ENCODE data around the gene FRAS1.

DNA sequence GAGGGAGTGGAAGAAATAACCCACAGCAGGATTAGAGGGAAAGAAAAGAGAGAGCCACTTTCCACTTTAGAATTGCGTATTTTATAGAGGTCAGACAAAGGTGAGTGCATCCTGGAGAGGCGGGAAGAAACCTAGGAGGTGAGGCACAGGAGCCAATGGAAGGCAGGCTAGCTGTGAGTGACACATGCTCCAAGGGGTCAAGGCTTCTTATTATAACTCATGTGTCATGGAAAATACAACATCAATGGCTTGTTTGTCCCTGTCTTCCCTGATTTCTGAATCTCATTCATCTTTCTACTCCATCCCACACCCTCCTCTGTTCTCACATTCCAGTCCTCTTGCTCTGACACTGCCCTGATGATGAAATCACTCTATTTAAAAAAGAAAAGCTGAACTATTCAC, 508.8 kb downstream of the FRAS1 start:
- TF ChIP-seq, protein P1, sequence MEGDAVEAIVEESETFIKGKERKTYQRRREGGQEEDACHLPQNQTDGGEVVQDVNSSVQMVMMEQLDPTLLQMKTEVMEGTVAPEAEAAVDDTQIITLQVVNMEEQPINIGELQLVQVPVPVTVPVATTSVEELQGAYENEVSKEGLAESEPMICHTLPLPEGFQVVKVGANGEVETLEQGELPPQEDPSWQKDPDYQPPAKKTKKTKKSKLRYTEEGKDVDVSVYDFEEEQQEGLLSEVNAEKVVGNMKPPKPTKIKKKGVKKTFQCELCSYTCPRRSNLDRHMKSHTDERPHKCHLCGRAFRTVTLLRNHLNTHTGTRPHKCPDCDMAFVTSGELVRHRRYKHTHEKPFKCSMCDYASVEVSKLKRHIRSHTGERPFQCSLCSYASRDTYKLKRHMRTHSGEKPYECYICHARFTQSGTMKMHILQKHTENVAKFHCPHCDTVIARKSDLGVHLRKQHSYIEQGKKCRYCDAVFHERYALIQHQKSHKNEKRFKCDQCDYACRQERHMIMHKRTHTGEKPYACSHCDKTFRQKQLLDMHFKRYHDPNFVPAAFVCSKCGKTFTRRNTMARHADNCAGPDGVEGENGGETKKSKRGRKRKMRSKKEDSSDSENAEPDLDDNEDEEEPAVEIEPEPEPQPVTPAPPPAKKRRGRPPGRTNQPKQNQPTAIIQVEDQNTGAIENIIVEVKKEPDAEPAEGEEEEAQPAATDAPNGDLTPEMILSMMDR (IDR thresholded peaks at IDR 0.05): no peak
- TF ChIP-seq POLR2A (IDR thresholded peaks at IDR 0.05): no peak

Data from heart left ventricle (tissue), 13 donors.